22Rv1 (cell line): ENCODE measurements around the gene ABI1.

Experiments
- ZFX ChIP-seq: fragments of 450-650 bp; IDR thresholded peaks from 2 replicates; pipeline ENCODE4 v1.6.1; 2017; ENCODE audit warnings: antibody characterized with exemption, borderline replicate concordance
- TF ChIP-seq, protein P1 (sequence below): fragments of 450-650 bp; IDR thresholded peaks from 2 replicates; pipeline ENCODE4 v1.5.1; 2017; ENCODE audit warnings: mild to moderate bottlenecking

DNA sequence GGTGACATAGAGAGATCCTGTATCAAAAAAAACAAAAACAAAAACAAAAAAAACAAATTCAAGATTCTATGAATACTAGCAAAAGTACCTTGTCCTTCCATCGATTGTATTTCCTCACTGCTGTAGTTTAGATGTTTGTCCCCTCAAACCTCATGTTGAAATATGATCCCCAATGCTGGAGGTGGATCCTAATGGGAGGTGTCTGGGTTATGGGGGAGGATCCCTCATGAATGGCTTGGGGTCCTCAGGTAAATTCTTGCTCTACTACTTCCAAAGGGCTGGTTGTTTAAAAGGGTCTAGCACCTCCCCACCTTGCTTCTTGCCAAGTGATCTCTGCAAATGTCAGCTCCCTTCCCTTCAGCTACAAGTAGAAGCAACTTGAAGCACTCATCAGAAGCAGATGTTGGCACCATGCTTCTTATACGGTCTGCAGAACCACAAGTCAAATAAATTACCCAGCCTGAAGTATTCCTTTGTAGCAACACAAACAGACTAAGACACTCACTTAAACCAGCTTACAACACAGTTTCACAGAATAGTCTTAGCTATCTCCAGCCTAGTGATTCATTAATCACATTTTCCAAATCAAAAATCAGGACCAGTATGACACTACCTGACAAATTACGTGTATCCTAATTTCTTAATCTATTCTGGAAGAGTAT, 20.7 kb downstream of the ABI1 start:
- TF ChIP-seq, protein P1, sequence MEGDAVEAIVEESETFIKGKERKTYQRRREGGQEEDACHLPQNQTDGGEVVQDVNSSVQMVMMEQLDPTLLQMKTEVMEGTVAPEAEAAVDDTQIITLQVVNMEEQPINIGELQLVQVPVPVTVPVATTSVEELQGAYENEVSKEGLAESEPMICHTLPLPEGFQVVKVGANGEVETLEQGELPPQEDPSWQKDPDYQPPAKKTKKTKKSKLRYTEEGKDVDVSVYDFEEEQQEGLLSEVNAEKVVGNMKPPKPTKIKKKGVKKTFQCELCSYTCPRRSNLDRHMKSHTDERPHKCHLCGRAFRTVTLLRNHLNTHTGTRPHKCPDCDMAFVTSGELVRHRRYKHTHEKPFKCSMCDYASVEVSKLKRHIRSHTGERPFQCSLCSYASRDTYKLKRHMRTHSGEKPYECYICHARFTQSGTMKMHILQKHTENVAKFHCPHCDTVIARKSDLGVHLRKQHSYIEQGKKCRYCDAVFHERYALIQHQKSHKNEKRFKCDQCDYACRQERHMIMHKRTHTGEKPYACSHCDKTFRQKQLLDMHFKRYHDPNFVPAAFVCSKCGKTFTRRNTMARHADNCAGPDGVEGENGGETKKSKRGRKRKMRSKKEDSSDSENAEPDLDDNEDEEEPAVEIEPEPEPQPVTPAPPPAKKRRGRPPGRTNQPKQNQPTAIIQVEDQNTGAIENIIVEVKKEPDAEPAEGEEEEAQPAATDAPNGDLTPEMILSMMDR = no peak
- TF ChIP-seq ZFX = no peak
